SU-DHL-6 (cell line): Measurements from ENCODE around the gene DCAF15.

Experiments
- H2AFZ ChIP-seq: fragments of 200-600 bp; sonication (generic); 2 replicates; pipeline ENCODE4 v1.6.1; 2014; ENCODE audit warnings: low read depth, mild to moderate bottlenecking, moderate library complexity, mixed read lengths, antibody characterized with exemption, low read length; ENCODE audit not compliant: severe bottlenecking
- H3F3A ChIP-seq: fragments of 200-600 bp; shearing (Covaris generic); 2 replicates; pipeline ENCODE4 v1.6.0; 2016; ENCODE audit warnings: antibody characterized with exemption, mild to moderate bottlenecking; ENCODE audit not compliant: insufficient read depth
- H3K27ac ChIP-seq: fragments of 200-600 bp; sonication (generic); 2 replicates; pipeline ENCODE4 v1.5.1; 2016; ENCODE audit warnings: low read depth, mild to moderate bottlenecking, low read length, moderate library complexity, mixed read lengths
- H3K27me3 ChIP-seq: fragments of 200-600 bp; sonication (generic), shearing (Covaris generic); 2 replicates; pipeline ENCODE4 v1.6.0; 2014; ENCODE audit warnings: mild to moderate bottlenecking, low read length
- H3K36me3 ChIP-seq: fragments of 200-600 bp; sonication (generic); 2 replicates; pipeline ENCODE4 v1.6.1; 2014; ENCODE audit warnings: mild to moderate bottlenecking, low read length, mixed read lengths
- H3K4me2 ChIP-seq: fragments of 300-600, 200-600 bp; shearing (Covaris generic), sonication (generic); 2 replicates; pipeline ENCODE4 v1.6.0; 2014; ENCODE audit warnings: low read length, low read depth, mild to moderate bottlenecking; ENCODE audit not compliant: poor library complexity, severe bottlenecking
- H3K4me3 ChIP-seq: fragments of 200-600 bp; sonication (generic); 2 replicates; pipeline ENCODE4 v1.5.1; 2014; ENCODE audit warnings: antibody characterized with exemption, low read length, mild to moderate bottlenecking, mixed read lengths; ENCODE audit not compliant: insufficient read depth, poor library complexity, severe bottlenecking
- H3K79me2 ChIP-seq: fragments of 200-600 bp; sonication (generic); 2 replicates; pipeline ENCODE4 v1.6.1; 2014; ENCODE audit warnings: mild to moderate bottlenecking, low read length, moderate library complexity; ENCODE audit not compliant: insufficient read depth
- H3K9ac ChIP-seq: fragments of 200-600 bp; sonication (generic); 2 replicates; pipeline ENCODE4 v1.7.0; 2014; ENCODE audit warnings: mild to moderate bottlenecking, low read length
- H3K9me2 ChIP-seq: fragments of 200-600 bp; sonication (generic); replicated peaks from 2 replicates; pipeline ENCODE4 v1.6.1; 2014; ENCODE audit warnings: low read length; ENCODE audit not compliant: insufficient read depth
- H3K9me3 ChIP-seq: fragments of 200-600 bp; sonication (generic); 2 replicates; pipeline ENCODE4 v1.6.1; 2014; ENCODE audit warnings: low read length, mixed read lengths; ENCODE audit not compliant: insufficient read depth
- H4K20me1 ChIP-seq: fragments of 200-600 bp; sonication (generic); 2 replicates; pipeline ENCODE4 v1.6.1; 2014; ENCODE audit warnings: low read depth, mild to moderate bottlenecking, antibody characterized with exemption, low read length, moderate library complexity, mixed read lengths
- CTCF ChIP-seq: fragments of 200-600 bp; sonication (generic); IDR thresholded peaks from one replicate; pipeline ENCODE4 v1.5.1; 2017; ENCODE audit warnings: antibody characterized with exemption, mild to moderate bottlenecking, low read length, moderate library complexity; ENCODE audit not compliant: insufficient read depth, poor library complexity, severe bottlenecking
- EZH2phosphoT487 ChIP-seq: fragments of 200-600 bp; sonication (generic), shearing (Covaris generic); conservative IDR thresholded peaks from 2 replicates; pipeline ENCODE4 v1.6.1; 2018; ENCODE audit warnings: mild to moderate bottlenecking, antibody characterized with exemption, low read length, moderate library complexity, mixed read lengths

Gene DCAF15

GRCh38 chr19:13938301-13939064, 13.8 kb upstream of the DCAF15 start, which contains the start of gene PODNL1:
TSS of gene PODNL1 (minus strand) at chr19:13938417. CDS start at chr19:13938181, 236 bp downstream.
- Histone ChIP-seq H2AFZ (no peak within 1 kb of the TSS), H3K4me2 (no peak within 1 kb of the TSS), H3K9me3 (no peaks in the 10 kb centered on the region), H3K9ac (no peak within 1 kb of the TSS), H3K79me2 (no peaks in the 10 kb centered on the region), H3K9me2 (no peaks in the 10 kb centered on the region), H3K27me3 (no peaks in the 10 kb centered on the region), H3K4me3 (no peak within 1 kb of the TSS), H3K27ac (no peak within 1 kb of the TSS), H3K36me3 (no peaks in the 10 kb centered on the region), H4K20me1 (no peaks in the 10 kb centered on the region), H3F3A (no peaks in the 10 kb centered on the region)
- no peak for TF ChIP-seq EZH2phosphoT487
- no peak for TF ChIP-seq CTCF

GRCh38 chr19:13942023-13942684, 10.2 kb upstream of the DCAF15 start:
- Histone ChIP-seq H3K9me3 (no peaks in the 10 kb centered on the region), H3F3A (no peaks in the 10 kb centered on the region), H3K27me3 (no peaks in the 10 kb centered on the region), H2AFZ (no peak overlapping the region), H3K9me2 (no peaks in the 10 kb centered on the region), H3K36me3 (no peaks in the 10 kb centered on the region), H3K4me3 (no peak overlapping the region), H3K9ac (no peak overlapping the region), H3K27ac (no peak overlapping the region), H3K4me2 (no peak overlapping the region), H3K79me2 (no peaks in the 10 kb centered on the region), H4K20me1 (no peaks in the 10 kb centered on the region)
- no peak for TF ChIP-seq CTCF
- no peak for TF ChIP-seq EZH2phosphoT487

- Histone ChIP-seq H2AFZ (no peak overlapping the region), H3K9me2 (no peaks in the 10 kb centered on the region), H3K36me3 (no peaks in the 10 kb centered on the region), H3K27me3 (no peaks in the 10 kb centered on the region), H3K27ac (no peak overlapping the region), H3F3A (no peaks in the 10 kb centered on the region), H3K4me3 (no peak overlapping the region), H3K4me2 (no peak overlapping the region), H4K20me1 (no peaks in the 10 kb centered on the region), H3K9ac (no peak overlapping the region), H3K9me3 (no peaks in the 10 kb centered on the region), H3K79me2 (no peaks in the 10 kb centered on the region)
- TF ChIP-seq CTCF (no peak), EZH2phosphoT487 (no peak)
Observed at GRCh38 chr19:13946414-13946813, 5.9 kb upstream of the DCAF15 start.
